Activated naive CD8-positive, alpha-beta T cell (primary cell): Measurements from ENCODE around the gene NEK2.

ENCODE experiments used
- H3K27ac Mint-ChIP-seq: one replicate; pipeline ENCODE4 v1.8.0; 2021; ENCODE audit warnings: mixed read lengths
- H3K27me3 Mint-ChIP-seq: one replicate; pipeline ENCODE4 v1.8.0; 2021; ENCODE audit warnings: mixed read lengths
- H3K36me3 Mint-ChIP-seq: one replicate; pipeline ENCODE4 v1.8.0; 2021; ENCODE audit warnings: mixed read lengths
- H3K4me1 Mint-ChIP-seq: one replicate; pipeline ENCODE4 v1.8.0; 2021; ENCODE audit warnings: low read depth, mixed read lengths
- H3K4me3 Mint-ChIP-seq: one replicate; pipeline ENCODE4 v1.8.0; 2021; ENCODE audit warnings: mild to moderate bottlenecking, mixed read lengths
- H3K9me3 Mint-ChIP-seq: one replicate; pipeline ENCODE4 v1.8.0; 2021; ENCODE audit warnings: low read depth, mixed read lengths

NEK2 gene

DNA sequence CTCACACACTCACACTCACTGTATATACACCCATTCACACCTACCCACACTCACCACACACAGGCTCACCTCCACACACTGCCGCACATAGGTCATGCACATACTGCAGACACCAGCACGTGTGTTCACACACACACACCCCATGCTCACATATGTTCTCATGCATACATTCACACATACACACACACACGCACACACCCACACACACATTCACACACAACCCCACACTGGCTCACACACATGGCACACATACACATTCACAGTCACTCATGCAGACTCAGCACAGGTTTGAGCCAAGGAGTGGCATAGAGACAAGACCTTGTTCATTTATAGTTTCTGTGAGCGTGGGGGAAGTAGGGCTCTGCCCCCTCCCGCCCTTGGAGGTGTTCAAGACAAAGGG is 55.3 kb downstream of the NEK2 start:
- Mint-ChIP-seq H3K9me3 (no peaks in the 10 kb centered on the region), H3K27me3 (no peaks in the 10 kb centered on the region), H3K4me1 (peaks cover 12% of the 10 kb centered on the region), H3K27ac (no peak overlapping the region), H3K36me3 (no peaks in the 10 kb centered on the region), H3K4me3 (no peak overlapping the region)

DNA sequence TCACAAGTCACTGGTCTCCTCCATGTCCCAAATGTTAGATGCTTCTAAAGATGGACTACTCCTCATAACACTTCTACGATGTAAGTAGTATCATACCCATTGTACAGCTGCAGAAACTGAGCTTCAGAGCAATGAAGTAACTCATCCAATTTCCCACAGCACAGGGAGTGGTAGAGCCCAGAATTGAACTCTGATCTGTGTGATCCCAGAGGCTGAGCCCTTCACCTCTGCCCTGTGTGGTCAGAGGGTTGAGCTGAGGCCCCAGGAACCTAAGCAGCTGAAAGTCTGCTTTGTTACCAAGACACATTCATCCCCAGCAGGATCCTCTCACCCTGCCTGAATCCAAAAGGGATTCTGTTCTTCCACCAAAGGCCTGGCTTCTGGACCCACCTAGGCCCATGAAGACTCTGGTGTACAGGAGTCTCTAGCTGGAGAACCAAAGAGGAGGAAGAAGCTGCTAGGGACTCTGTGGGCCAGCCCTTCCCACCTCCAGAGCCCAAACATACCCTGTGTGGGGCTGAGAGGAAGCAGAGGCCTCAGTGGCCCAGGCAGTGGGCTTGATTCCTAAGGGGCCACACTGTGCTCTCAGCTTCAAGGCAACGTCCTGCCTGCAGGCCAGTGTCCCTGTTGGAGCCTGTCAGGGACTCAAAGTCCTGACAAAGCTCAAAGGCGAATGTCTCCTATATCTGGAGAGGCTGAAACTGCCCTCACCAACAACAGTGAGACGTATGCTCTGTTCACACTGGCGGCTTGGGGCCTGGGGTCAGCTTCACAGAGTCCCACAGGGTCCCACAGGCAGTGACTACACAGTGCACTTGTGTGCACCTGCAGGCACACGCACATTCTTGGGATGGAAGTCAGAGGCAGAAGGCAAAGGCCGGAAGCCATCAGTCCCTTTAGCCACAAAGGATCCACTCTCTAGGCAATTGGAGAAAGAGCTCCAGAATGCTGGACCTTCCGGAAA is 56.1 kb downstream of the NEK2 start:
- Mint-ChIP-seq H3K9me3 (no peaks in the 10 kb centered on the region), H3K27me3 (no peaks in the 10 kb centered on the region), H3K4me1 (peaks cover 12% of the 10 kb centered on the region), H3K4me3 (no peak overlapping the region), H3K27ac (no peak overlapping the region), H3K36me3 (no peaks in the 10 kb centered on the region)

DNA sequence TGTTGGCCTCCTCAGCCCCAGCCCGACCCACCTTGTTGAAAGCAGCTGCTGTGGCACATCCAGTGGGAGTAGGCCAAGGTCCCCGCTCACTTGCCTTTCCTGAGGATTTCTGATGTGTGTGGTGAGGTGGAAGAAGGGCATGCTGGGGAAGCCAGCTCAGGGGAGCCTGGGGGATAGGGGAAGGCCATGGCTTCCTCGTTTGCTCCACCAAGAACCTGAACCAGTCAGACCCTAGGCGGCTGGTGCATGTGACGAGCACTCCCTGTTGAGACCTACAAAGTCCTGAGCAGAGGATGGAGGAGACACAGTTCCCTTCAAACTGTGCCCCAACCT is 58.5 kb downstream of the NEK2 start:
- H3K9me3 Mint-ChIP-seq = no peaks in the 10 kb centered on the region
- no peaks in the 10 kb centered on the region for H3K4me1 Mint-ChIP-seq
- H3K4me3 Mint-ChIP-seq = no peak overlapping the region
- no peak overlapping the region for H3K27ac Mint-ChIP-seq
- no peaks in the 10 kb centered on the region for H3K36me3 Mint-ChIP-seq
- no peaks in the 10 kb centered on the region for H3K27me3 Mint-ChIP-seq

DNA sequence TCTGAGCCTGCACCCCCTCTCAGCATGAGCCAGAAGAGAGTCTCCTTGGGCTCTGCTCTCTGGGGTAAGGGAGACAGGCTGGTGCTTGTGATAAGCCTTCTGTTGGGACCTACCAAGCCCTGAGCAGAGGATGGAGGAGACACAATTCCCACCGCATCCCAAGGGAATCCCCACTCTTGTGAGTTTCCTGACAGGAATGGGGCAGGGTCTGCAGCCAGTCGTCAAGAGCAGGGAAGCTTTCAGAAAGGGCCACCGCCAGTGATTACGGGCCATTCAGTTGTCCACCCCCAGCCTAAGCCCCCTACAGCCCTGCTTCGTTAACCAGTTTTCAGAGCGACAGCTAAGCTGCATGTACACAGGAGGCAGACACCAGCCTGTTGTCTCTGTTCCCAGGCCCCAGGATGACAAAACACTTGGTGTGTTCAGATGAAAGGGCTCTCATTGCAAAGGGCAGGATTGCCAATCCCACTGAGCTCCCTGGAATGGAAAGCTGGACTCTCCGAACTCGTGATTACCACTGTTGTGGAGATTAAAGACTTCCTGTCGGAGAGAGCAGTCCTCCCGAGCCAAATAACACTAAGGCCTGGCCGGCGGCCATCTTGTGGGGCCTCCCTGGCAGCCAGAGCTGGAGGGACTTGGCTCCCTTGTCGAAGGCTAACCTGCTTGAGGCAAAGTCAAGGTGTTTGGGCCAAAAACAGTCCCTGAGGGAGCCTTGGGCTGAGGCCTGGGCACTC is 59.0 kb downstream of the NEK2 start:
- Mint-ChIP-seq H3K4me3 (no peak overlapping the region), H3K4me1 (no peaks in the 10 kb centered on the region), H3K27me3 (no peaks in the 10 kb centered on the region), H3K9me3 (no peaks in the 10 kb centered on the region), H3K36me3 (no peaks in the 10 kb centered on the region), H3K27ac (no peak overlapping the region)

DNA sequence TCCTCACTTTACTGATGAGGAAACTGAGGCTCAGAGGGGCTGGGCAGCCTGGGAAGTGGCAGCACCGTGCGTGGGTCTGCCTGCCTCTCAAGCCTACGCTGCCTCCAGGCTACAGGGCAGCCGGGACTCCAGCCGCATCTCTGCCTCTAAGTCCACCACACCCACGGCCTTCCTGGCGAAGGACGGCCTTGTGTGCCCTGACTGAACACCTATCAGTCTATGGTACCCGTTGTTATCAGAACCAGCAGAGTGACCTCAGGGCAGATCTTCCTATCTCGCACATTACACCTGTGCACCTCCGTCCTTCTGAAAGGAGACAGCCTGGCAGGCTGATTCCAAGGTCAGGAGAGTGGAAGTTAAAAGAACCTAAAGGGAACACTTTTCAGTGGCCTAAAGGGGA is 60.8 kb downstream of the NEK2 start:
- H3K4me3 Mint-ChIP-seq = no peak overlapping the region
- H3K4me1 Mint-ChIP-seq = no peaks in the 10 kb centered on the region
- no peaks in the 10 kb centered on the region for H3K36me3 Mint-ChIP-seq
- no peaks in the 10 kb centered on the region for H3K27me3 Mint-ChIP-seq
- no peak overlapping the region for H3K27ac Mint-ChIP-seq
- H3K9me3 Mint-ChIP-seq = no peaks in the 10 kb centered on the region

DNA sequence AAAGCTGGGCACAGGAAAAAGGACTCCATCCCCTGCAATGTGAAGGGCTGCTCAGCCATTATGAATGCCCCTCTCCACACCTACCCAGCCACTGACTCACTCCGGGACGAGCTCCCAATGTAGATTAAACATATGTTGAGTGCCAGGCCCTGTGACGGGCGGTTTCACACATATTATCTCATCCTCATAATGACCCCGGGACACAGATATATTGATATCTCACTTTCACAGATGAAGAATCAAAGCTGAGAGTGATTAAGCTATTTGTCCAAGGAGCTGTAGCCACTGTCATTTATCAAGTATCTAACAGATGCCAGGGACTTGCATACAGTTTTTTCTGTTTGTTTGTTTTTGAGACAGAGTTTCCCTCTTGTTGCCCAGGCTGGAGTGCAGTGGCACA is 61.5 kb downstream of the NEK2 start:
- Mint-ChIP-seq H3K9me3 (no peaks in the 10 kb centered on the region), H3K4me3 (no peak overlapping the region), H3K27ac (no peak overlapping the region), H3K4me1 (no peaks in the 10 kb centered on the region), H3K27me3 (no peaks in the 10 kb centered on the region), H3K36me3 (no peaks in the 10 kb centered on the region)

DNA sequence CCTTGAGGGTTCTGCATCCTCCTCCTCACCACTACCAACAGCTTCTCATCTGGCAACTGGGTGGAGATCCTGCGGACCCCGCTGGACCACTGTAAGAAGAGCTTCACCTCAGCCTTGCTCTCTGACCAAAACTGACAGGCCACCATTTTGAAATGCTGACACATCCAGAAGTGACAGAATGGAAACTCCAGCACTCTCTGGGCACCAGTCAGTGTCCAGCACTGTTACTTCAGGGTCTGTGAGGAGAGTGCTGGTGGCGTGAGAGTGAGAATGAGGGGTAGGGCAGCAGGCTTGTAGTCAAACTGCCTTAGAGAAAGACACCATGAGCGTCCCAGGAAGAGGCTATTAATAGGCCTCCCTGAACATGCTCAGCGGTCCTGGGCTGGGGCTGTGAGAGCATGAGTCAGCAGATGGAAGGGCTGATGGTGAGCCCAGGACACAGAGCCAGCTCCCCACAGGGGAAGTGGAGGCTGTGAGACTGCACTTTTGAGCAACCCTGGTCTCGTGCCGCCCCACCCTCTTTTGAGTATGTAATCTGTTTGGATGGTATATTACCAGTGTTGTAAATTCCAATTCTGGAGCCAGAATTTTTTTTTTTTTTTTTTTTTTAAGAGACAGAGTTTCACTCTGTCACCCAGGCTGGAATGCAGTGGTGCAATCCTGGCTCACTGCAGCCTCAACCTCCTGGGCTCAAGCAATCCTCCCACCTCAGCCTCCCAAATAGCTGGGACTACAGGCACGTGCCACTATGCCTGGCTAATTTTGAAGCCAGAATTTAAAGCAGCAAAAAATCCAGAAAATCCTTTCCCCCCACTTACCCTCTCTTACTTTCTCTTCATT is 62.1 kb downstream of the NEK2 start:
- Mint-ChIP-seq H3K4me3 (no peak overlapping the region), H3K27ac (no peak overlapping the region), H3K27me3 (no peaks in the 10 kb centered on the region), H3K36me3 (no peaks in the 10 kb centered on the region), H3K9me3 (no peaks in the 10 kb centered on the region), H3K4me1 (no peaks in the 10 kb centered on the region)

DNA sequence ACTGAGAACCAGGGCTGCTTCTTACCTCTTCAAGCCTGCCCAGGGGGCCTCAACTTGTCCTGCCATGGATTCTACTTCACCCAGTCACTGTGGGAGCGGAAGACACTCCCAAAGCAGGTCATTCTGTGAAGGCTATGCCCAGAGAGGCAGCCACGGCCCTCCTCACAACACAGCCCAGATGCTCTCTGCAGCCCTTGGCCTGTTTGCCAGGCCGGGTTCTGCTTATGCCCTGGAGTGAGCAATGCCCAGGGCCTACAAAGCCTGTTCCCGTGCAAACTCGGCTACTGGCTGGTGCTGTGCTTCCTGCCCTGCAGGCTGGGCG is 62.7 kb downstream of the NEK2 start:
- no peaks in the 10 kb centered on the region for H3K9me3 Mint-ChIP-seq
- H3K27ac Mint-ChIP-seq = no peak overlapping the region
- H3K36me3 Mint-ChIP-seq = no peaks in the 10 kb centered on the region
- H3K4me1 Mint-ChIP-seq = peaks cover 2% of the 10 kb centered on the region
- H3K4me3 Mint-ChIP-seq = no peak overlapping the region
- H3K27me3 Mint-ChIP-seq = no peaks in the 10 kb centered on the region
